NCI-H2196 treated with DMSO at 0.1 percent for 48 hours (cell line): ENCODE data around the gene PTPRD.

Experiments used
- DNase-seq: peaks from one replicate; lab custom pipeline; 2025; ENCODE audit not compliant: unreplicated experiment; lab: John Stamatoyannopoulos, UW

PTPRD gene

DNA sequence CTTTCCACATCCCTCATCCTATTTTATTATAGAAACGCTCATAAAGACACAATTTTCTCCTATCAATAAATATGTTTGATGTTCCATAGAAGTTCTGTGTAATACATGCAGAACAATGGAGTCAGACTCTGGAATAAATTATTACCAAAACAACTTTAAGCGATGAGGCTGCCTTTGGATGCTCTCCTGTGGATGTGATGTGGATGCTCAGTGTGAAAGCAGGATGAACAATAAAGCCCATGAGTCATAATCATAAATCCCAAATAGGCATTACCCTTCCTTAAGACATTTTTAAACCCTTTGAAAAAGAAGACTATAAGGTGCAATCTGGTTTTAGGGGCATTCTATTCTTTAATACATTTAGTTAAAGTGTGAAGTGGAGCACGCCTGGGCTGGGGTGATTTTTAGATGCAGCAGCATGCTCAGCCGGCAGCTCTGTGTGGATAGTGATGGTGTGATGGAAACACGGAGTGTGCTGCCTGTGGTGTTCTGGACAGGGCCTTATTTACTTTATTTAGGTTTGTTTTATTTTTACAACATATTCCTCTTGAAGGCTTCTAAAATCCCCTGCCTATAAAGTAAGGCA lies 991.4 kb downstream of the PTPRD start:
- no peak for DNase-seq

DNA sequence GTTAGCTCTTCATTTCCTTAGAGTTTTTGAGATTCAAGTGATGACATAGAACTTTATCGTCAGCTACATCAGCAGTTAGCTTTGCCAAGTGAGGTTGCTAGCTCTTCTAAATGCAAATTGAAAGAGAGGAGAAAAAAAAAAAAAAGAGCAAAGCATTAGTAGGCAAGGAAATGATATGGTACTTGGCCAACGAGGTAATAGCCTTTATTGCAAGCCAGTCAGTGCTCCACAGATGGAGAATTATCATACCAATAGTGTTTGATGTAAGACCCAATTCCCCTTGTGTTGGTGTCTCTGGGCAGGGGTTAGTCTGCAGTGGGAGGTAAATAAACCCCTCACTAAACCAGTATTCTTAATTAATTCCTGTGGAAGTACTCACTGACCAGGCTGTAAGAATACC lies 992.1 kb downstream of the PTPRD start:
- no peak for DNase-seq

DNA sequence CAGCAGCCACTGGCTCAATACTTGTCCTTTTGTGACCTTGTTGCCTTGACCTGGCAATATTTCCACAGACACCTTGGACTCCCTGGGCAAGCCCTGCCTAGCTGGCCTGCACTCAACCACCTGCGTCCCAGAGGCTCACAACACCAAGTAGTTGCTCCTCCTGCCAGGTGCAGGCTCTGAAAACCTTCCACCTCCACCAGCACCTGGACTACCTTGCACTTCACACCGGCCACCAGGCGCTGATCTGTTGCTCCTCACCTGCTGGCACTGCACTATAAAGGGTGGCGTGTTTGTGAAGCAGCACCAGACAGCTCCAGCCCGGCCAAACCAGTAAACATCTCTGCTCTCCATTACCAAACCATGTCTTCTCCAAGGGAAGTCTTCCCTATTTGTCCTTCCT lies 997.7 kb downstream of the PTPRD start:
- DNase-seq: peak; percentile 85

DNA sequence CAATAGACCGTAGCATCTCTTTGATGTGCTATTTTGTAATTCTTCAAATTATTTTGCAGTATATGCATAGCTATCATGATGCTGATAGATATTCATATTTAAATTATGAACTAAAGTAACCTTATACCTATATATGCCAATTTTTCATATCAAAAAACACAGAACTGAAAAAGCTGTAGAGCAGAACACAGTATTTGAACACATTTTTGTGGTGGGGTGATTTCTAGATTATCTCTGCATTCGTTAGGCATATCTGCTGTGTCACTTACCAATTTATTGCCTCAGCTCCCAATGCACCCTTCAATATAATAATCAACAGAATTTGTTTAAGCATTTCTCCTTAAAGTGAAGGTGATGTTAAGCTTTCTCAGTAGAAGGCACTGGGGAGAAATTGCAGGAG lies 998.2 kb downstream of the PTPRD start:
- no peak for DNase-seq

DNA sequence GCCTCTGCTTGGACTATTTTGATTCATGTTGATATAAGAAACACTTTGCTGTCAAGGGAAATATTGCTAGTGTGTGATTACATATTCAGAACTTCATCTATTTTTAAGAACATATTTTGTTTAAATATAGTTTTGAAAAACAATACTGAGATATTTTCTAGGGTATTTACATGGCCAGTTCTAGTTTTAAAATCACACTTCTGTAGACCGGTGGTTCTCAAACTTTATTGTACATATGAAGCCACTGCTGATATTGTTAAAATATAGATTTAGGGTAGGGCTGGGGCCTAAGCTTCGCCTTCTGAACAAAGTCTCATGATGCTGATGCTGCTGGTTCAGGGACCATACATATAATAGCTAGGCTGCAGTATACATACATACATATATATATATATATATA lies 1000.0 kb downstream of the PTPRD start:
- no peak for DNase-seq

DNA sequence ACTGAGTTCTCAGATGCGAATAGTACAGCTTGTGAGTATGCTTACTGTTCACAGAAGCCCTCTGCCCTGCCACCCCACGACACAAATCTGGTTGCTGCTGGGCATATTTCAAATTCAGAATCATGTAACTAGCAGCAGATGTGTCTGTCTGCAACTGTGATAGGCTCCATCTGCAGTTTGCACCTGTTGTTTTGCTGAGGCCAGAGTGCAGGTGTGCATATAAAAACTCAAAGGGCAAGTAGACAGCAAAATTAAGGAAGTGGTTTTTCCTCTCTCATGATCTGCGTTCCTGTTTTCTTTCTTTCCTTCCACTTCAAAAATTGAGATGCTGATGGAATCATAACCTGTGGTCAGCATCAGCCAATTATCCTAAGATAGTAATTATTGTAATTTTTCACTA lies 1000.5 kb downstream of the PTPRD start:
- peak; percentile 77 for DNase-seq

DNA sequence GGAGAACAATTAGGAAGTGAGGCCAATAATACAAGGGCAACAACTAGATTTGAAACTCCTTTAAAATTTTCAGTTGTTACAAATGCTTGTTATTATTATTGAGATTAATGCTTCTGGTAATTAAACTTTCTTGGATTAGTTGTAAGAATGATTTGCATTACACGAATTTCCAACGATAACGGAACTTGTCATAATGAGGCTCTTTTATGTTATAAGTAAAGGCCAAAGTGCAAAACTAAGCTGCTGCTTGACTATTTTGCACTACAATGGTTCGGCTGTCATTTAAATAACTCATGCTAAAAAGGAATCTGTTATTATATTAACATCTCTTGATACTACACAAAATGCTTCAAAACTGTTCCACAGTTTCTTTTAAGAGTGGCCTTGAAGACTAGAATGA lies 1007.1 kb downstream of the PTPRD start:
- no peak for DNase-seq

DNA sequence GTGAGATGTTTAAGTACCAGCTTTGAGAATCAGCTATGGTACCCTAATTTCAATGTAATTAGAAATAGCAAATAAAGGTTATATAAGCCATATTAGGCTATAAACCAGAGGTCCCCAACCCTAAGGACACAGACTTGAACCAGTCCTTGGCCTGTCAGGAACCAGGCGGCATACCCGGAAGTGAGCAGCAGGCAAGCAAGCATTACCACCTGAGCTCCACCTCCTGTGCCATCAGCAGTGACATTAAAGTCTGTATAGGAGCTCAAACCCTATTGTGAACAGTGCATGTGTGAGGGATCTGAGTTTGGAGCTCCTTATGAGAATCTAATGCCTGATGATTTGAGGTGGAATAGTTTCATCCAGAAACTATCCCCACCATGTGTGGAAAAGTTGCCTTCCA lies 1009.5 kb downstream of the PTPRD start:
- DNase-seq: no peak

DNA sequence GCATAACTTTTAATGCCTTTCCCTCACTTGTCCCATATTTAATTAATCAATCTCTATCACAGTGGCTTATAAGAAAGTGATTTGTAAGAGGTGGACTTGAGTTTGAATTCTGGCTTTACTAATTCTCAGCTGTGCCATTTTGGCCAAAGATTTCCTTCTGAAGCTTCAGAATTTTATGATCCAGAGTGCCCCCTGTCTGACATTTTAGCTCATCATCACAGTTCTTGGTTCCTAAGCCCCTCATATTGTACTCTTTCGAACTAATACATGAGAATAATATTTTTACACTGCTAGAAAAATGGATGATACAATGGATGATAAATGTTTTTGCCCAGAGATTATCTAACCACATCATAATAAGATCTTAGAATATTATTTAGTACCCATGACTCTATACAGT lies 1014.1 kb downstream of the PTPRD start:
- DNase-seq: no peak

DNA sequence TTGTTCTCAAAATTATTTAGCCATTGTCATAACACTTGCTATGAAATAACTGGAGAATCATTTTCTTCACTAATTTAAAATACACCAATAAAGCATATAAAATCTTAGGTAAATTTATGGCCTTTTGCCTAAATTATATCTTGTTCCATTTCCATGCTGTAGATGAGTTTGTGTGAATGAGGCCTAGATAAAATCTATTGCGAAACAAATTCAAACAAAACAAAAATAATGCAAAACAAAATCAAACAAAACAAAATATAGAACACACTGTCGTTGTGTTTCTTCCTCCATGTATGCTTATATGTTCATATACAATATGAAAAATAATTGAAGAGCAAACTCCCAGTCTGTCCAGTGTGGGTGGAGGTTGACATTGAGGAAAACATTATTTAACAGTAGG lies 1020.7 kb downstream of the PTPRD start:
- DNase-seq: no peak

DNA sequence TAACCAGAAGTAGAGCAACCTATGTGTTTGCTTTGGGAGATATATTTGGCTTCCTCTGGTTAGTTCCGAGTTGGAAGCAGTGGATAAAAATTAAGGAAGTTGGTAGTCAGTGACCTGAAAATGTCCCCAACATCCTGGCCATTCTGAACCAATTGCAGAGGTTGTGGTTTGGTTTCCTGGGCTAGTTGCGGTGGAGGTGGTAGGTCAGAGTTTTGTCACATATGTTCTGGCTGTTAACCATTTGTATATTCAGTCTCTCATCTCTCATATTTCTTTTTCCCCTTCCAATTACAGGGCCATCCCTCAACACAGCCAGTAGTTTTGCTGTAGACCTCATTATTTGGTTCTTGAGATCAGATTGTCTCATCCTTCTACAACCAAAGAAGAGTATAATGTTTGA lies 1026.9 kb downstream of the PTPRD start:
- DNase-seq: no peak

DNA sequence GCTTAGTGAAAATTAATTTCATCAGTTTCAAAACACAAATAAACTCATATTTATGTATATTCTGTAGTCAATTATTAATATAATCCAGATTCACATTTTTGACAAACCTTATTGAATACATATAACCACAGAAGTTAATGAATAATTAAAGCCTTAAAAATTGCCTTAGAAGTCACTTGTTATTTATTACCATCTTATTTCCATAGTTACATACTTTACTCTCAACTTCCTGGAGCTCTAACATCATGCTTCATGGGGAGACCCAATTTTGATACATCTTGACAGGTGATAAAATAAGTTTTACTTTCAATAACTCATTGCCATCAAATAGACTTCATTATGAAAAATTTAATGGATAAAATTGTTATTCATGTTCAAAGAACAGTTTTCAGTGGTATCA lies 1038.7 kb downstream of the PTPRD start:
- no peak for DNase-seq

DNA sequence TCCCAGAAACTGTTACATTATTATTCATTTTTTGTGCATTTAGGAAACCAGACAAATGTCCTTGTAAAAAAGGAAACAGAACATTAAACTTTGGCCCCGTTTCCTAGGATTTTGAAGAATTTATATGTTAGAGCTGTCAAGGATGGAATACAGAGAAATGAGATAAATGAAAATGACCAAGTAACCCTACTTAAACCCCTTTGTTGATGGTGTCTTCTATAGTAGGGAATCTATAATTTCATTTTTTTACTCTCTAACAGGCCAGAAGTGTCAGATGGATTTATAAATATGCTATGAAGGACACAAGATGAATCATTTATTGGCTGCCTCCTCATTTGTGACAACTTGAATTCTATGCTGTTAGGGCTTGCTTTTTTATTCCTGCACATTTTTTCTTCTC lies 1047.1 kb downstream of the PTPRD start:
- no peak for DNase-seq

DNA sequence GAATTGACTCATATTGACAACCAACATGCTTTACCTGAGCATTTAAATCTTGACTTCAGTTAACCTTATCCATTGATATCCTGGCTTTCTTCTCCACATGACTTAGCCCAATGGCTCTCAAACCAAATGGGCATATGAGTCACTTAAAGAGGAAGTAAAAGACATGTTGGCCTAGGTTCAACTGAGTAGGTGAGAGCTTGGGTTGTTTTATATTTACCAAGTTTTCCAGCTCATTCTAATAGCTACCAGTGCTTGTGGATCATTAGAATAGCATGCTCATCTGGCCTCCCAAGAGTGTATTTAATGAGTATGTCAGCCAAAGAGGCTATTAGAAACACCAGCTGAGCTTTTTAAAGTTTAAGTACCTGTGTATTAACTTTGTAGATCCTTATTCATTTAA lies 1049.0 kb downstream of the PTPRD start:
- DNase-seq: no peak

DNA sequence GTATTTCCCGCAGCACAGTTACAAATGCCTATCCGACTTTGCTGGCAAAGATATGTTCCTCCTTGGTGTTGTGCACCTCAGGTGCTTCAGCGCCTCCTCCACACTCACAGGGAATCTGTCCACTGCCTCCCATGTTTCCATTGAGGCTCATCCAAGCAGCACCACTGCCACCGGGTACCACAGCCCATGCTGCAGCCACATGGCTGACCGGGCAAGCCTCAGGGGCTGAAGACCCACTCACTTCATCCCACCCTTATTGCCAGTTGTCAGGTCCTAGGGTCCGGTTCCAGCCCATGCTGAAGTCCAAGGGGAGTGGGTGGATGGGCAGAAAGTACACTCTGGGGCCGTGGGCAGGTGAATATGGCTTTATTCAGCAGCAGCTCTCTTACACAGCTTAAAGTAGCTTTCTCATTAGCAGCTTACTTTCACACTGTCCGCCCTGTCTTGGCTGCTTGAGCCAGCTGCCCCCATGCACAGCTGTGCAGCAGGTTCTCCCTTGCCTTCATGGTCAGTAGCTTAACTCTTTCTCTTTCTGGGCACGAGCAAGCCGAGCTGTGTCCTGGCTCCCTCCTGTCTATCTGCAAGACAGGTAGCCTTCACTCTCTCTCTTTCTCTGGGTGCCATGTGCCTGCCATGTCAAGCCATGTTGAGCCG lies 1052.3 kb downstream of the PTPRD start:
- no peak for DNase-seq

DNA sequence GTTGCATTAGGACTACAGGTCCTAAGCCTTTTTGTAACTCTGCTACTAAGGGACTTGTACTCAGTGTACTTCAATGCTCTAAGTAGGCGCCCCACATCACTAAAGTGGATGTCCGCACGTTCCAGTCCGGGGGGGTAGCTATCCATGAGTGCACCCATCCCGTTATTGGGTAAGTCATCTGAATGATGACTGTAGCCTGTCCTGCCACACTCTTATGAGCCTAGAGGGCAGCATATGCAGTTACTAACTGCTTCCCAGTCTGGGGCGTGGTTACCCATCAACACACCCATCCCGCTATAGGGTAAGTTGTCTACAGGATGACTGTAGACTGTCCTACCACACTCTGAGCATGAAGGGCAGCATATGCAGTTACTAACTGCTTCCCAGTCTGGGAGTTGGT lies 1053.9 kb downstream of the PTPRD start:
- no peak for DNase-seq

DNA sequence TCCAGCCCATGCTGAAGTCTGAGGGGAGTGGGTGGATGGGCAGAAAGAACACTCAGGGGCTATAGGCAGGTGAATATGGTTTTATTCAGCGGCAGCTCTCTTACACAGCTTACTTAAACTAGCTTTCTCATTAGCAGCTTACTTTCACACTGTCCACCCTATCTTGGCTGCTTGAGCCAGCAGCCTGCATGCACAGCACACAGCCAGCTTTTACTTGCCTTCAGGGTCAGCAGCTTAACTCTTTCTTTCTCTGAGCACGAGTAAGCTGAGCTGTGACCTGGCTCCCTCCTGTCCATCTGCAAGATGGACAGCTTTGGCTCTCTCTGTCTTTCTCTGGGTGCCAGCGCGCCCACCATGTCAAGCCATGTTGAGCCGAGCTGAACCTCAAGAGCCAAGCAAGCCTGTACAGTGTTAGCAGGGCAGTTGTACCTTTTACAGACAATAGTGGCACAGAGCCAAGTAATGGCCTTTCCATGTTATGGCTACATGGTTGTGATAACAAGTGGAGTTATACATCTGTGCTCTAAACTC lies 1054.9 kb downstream of the PTPRD start:
- no peak for DNase-seq

DNA sequence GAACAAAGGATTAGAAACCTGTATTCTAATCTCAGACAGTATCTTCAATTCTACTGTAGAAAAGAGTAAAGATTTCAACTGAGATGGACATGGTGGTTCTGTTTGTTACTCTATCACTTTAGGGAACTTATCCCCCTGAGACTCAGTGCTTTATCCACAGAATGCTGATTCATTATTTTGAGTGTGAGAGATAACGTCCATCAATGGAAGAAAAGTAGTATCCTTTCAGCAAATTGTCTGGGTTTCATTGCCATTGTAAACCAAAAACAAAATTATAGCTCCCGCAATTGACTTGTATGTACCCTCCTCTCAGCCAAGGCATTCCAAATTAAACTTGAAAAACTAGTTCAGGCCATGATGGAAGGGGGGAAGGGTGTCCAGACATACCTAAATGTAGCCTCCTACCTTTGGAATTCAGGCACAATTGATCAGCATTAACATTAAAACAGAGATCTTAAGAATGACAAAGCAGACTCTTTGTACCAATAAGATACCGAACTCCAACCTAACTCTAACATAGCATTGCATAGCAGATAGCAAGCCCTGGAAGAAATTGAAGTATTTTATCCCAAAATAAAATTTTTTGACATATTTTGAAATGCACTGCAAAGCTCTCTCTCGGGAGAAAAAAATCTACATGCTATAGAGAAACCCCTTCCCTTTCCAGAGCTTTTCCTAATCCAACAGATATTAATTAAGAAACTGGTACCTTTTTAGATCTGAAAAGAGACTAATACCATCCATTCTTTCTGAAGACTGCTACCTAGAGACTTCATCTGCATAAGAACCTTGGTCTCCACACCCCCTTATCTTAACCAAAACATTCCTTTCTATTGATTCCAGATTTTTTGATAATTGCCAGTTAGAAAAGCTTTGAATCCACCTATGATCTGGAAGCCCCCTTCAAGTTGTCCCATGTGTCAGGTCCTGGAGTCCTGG lies 1055.7 kb downstream of the PTPRD start:
- no peak for DNase-seq

DNA sequence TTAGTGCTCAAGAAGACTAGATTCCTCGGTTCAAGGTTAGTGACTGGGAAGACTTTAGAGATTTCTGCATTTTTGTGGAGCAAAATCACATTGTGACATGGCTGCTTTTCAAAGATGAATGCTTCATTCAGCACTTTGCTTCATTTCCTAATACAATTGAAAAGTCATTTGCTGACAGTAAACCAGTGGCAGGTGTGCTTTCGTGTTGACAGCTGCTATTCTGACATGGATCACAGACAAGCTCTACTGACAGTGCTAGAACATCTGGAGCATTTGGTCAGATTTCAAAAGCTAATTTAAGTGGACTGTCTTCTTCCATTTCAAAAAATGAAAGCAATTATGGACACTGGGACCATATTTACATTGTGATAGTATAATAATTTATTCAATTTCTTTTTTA lies 1060.1 kb downstream of the PTPRD start:
- no peak for DNase-seq

DNA sequence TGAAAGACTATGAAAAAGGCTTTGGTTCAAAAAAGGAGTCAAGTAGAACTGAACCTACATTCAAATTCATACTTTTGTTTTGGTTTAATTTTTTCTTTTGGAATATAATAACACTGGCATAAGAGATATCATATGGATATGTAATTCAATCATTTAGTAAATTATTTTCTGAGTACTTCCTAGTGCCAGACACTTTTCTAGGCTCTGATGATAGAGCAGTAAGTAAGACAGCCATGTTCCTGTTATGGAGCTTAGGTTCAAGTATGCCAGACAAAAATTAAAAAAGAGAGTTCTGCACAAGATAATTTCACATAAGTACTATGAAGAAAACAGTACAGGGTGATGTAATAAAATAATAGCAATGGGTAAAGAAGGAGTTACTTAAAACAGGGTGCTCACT lies 1074.0 kb downstream of the PTPRD start:
- DNase-seq: no peak

DNA sequence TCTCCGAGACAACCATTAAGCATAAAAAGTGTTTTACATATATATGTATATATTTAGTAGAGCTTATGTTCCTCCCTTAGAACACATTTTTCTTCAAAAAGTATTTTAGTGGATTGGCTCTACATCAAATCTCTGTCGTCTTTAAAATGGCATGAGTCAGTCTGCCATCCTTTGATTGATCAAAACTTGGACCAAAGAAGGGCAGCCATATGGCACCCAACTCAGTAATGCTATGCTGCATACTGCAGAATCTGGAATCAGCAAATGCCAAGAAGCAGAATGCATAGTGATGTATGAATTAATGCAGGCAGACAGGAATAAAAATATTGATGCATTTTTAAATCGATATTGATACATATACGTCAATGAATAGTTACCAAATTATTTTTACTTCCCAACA lies 1074.4 kb downstream of the PTPRD start:
- no peak for DNase-seq

DNA sequence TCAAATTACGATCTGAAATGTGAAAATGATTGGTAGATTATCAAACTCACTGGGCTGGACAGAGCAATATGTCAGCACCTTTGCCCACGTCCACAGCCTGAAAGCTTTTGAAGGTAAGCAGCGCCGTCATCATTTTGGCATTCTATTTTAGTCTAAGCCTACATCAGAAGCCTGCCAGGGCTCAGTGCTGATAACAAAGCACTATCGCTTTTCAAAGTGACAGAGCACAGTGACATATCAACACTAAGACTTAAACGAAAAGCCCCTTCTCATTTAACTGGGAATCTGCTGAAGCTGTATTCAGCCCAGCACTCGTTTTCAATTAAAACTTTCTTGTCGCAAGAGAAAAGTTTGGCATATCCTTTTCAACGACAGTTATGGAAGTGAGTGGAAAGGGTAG lies 1076.3 kb downstream of the PTPRD start:
- DNase-seq: no peak
